Suppressor macrophage (primary cell): ENCODE data around the gene CRYBG2.
A peak's percentile ranks its signal among the peaks of the same experiment; 100 is the strongest.

Source experiments
- DNase-seq, 4 experiments: peaks; one replicate each; pipeline ENCODE4 v3.0.0-alpha.2; 2020 to 2022

The CRYBG2 gene

DNA sequence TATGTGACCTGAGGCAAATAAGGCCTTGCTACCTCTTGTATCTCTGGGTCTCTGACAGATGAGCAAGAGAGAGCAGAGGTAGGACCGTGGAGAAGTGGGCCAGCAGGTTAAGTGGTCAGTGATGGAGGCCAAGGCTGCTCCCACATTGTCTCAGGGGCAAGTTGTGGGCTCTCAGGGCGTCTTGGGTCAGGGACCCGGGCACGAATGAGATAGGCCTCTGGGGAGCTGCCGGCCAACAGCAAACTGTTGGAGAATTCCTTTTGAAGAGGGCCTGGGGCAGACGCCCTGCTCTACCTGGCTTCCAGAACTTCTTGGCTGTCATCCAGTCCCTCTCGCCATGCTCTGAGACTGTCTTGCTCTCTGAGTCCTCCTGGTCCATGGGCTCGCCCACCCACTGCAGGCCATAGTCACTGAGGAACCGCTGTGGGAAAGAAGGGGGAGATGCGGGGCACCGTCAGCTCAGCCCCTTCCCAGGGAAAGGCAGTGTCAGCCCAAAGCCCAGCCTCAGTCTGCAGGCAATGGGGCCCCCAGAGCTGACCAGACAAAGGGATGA is 59.9 kb downstream of the CRYBG2 start:
- DNase-seq, result no peak

DNA sequence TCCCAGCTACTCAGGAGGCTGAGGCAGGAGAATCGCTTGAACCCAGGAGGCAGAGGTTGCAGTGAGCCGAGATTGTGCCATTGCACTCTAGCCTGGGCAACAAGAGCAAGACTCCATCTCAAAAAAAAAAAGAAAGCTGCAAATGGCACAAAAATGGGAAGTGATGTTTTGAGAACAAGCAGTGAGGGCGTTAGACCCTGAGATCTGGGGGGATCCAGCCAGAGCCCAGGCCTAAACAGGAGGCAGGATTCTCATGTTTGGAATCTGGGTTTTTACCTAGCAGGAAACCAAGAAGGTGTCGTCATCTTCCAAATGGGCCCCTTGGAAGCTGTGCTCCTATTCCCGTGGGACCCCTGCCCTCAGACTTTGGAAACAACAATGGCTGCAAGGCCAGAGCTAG is 61.2 kb downstream of the CRYBG2 start:
- peak in 3 of 4 experiments; percentile 29 to 48 (median 39) for DNase-seq

DNA sequence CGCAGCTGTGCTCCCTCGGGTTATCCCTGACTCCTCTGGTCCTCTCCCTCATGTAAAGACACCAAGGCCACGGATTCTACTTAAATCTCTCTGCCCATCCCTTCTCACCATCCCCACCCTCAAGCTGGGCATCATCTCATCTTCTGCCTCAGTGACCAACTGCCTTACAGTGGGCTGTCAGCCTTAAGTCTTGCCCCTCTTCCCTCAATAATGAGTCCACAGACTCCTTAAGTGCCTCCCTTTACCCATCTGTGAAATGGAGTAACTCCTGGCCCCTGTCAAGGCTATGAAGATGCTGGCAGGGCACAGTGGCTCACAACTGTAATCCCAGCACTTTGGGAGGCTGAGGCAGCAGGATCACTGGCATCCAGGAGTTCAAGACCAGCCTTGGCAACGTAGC is 62.0 kb downstream of the CRYBG2 start:
- no peak for DNase-seq

DNA sequence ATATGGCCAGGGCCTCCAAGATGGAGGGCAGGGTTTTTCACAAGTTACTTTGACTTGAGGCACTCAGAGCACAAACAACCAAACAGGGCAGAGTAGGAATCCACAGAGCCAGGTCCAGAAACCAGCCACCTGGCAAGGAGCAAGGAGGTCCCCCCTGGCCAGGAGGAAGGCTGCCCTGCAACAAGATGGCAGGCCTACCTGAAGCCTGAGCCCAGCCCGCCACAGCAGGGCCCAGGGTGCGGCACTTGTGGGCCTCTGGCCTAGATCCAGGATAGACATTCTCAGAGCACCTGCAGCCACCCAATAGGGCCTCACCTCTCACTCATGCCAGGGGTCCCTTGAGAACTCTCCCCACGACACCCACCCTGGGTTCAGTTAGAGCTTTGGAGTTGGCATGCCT is 62.5 kb downstream of the CRYBG2 start:
- DNase-seq, result no peak

DNA sequence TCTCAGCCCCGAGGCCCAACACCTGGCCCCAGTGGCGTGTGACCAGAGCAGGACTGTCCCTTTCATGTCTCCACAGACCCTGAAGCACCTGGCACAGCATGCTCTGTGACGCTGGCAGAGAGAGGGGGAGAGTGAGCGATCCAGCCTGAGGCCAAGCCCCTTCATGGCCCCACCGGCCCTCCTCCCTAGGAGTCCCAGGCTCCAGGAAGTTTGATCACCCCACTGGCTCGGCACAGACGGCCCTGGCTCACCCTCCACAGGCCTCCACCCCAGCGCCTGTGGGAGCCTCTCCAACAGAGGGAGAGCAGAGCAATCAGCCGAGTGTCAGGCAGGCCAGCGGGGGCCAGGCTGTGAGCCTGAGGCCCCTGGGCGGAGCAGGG is 63.1 kb downstream of the CRYBG2 start:
- no peak for DNase-seq

DNA sequence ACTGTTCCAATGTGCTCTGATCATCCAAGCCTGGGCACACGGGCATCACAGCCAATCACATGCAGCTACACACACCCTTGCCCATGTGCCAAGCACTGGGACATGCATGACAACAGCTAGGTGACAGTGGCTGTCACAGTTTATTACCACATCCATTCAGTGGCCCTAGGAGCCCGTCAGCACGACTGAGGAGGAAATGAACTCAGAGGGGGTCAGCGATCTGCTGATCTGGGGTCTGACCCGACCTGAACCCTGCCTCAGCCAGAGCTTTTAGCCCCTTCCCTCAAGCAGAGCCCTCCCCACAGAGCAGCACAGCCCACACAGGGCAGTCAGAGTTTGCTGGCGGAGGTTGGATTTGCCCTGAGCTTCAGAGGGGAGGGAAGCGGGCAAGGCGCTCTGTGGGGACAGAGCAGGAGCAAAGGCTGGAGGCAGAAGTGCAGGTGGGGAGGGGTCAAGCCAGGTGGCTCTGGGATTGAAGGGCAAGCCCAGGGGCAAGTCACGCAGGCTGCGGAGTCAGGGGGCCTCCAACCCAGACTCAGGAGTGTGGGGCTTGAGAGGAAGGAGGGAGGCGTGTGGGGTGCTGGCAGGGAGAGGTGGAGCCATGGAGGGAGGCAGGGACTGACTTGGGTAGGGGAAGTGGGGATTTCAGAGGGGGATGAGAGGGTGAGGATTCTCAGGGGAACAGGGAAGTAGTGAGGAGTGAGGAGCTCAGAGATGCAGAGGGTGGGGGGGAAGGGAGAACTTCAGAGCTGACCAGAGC is 63.6 kb downstream of the CRYBG2 start:
- DNase-seq, result peak; percentile 89 to 97 (median 92)

DNA sequence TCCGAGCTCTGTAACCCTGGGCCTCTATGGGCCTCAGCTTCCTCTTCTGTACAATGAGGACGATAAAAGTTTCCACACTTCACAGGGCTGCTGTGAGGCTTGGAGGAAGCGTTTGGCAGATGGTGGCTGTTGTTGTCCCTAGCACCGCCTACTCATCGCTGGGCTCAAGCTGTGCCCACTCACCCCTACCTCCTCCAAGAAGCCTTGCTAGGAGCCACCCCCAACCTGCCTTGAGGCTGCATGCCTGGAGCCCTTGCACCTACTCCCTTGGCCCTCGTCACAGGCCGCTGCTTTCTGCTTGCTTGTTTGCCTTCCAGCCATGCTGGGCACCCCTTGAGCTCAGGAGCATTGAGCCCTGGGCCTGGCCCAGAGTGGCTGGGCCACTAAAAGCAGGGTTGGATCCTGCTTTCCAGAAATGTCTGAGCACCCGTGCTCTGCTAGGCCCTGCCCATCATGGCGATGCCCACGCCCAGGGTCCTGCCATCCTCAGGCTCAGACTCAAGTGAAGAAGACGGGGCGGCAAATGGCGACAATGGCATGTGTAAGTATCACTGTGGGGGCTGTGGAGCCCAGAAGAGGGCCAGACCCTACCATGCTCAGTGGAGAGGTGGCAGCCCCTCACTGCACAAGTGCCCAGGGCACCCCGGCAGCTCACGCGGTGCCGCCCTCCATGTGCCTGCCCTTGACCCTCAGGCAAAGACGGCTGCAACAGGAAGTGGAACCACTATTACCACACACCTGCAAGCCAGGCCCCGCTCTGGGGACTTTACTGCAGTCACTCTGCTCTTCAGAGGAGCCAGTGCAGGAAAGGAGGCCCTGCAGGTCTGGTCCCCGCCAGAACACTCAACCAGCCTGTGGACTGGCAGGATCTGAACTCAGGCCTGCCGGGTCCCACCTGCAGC is 64.5 kb downstream of the CRYBG2 start:
- peak; percentile 91 to 97 (median 94) for DNase-seq

DNA sequence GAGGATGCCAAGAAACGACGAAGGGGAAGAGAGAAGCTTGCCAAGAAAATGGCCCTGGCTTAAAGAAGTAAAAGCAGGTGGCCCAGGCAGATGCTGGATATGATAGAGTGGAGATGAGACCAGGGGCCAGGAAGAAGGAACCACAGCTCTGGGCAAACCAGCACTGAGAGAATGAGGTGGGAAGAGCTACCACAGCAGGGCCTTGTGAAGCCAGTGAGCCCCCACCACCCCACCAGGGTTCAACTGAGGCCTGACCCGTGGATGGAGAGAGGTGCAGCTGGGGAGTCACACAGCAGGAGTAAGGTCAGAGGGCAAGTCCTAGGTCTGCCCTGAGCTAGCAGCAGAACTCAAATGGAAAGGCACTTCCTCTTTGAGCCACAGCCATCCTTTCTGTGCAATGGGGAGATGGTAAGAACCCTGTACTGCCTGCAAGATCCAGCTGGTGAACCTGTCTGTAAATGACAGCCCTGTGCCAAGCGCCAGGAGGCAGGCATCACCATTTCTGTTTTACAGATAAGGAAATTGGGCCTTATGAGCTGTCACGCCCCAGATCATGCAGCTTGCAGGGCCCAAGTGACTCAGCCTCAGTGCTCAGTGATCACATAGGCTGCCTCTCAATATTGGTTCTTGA is 65.5 kb downstream of the CRYBG2 start:
- DNase-seq, result peak; percentile 80 to 90 (median 86)

DNA sequence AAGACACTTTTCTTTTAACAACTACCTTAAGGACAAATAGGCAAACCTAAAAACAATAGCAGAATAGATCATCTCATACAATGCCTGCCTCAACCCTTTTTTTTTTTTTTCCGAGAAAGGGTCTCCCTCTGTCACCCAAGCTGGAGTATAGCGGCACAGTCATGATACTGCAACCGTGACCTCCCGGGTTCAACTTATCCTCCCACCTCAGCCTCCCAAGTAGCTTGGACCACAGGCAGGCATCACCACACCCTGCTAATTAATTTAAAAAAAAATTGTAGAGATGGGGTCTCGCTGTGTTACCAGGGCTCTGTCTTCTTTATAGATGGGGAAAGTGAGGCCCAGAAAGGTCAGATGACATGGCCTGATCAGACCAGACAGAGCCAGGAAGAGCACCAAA is 66.1 kb downstream of the CRYBG2 start:
- DNase-seq, result no peak

DNA sequence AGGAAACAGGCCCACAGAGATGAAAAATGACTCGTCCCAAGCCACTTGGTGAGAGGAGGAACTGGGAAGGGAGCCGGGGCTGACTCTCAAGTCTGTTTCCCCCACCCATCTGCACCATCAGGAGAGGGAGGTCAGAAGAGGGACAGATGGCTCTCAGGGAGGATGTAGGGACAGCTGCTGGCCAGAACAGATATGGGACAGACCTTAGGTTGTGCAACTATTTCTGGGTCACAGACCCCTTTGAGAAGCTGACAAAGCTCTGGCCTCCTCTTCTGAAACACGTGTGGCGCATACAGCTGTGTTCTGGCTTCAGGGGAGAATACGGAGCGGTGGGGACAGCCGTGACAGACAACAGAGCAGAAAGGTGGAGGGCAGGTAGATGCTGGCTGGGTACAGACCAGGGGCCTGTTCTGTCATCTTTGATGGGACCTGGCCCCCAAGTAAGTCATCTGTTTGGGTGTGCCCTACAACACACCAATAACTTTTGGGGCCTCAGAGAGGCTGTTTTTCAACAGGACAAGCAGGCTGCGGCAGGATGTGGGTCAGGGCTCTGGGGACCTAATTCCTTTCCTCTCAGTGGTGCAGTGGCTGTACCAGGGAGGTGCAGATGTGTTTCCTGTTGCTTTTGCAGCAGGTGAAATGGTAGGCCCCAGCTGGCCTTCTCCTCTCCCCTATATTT is 66.8 kb downstream of the CRYBG2 start:
- peak; percentile 78 to 89 (median 86) for DNase-seq

DNA sequence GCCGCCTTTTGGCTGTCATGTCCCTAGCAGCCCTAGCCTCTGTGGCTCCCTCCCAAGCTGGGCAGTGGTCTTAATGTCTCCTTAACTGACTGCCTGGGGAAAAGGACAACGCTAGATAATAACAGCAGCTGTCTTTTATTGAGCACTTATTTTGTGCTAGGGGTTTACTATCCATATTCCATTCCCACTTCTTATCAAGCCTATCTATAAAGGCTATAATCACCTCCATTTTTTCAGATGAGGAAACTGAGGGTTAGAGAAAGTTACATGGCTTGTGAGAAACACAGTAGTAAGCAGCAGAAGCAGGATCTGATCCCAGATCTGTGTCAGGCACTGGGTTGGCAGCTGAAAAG is 67.9 kb downstream of the CRYBG2 start:
- DNase-seq, result no peak

DNA sequence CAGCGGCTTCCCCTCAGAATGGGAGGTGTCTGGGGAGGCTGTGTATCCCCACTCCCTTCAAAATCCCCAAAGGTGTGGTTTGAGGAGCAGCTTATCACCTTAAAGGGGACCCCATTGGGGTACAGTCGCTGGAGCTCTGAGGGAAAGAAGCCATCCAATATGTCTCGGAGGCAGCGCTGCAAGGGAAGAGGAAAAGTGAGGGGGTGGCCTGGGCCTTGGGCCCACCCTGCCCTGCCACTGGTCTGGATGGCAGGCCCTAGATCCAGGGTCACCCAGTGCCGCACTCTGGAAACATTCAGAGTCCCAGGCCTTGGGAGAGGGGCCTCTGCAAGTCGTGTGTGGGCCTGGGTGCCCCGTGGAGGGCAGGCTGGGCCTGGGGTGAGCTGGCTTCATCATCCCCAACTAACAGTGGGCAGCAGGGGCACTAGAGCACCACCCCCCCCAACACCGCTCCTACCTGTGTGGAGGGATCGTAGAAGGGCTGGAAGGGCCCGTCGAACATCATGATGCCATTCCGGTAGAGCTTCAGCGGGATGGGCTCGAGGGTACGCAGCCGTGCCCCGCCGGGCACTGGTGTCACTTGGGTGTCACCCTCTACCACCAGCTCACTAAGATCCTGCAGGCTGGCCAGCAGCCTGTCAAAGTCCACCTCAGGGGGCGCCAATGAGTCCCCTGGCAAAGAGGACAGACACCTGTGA is 68.4 kb downstream of the CRYBG2 start:
- peak in 3 of 4 experiments; percentile 38 to 68 (median 56) for DNase-seq

DNA sequence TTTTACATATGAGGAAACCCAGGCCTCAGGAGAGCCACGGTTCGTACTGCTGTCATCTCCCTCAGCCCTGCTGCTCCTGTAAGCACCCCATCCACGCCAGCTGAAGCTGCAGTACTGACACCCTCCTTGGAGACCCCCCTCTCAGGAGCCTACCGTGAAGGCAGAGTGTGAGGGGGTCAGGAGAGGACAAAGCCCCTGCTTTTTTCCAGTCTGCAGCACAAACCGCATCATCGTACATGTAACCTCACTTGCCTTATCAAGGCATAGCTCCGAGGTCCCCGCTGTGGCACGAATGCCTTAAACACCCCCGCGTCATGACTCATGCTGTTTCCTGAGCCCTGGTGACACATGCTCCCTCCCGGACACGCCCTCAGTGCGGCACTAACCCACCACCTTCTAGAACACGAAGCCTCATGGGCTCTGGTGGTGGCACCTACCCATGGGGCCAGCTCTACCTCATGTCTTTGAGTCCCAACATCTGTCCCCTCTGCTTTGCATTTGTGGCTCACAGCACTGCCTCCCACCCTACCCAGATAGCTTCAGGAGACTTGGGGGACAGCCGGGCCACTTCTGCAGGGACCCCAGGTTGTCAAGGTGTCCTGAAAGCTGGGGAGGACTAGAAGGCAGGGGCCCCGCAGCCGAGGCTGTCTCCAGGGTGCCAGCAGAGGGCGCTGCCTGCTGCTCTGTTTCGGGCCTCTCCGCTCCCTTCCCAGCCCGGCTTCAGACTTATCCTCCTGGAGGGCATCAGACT is 69.2 kb downstream of the CRYBG2 start:
- DNase-seq, result peak; percentile 92 to 97 (median 94)

DNA sequence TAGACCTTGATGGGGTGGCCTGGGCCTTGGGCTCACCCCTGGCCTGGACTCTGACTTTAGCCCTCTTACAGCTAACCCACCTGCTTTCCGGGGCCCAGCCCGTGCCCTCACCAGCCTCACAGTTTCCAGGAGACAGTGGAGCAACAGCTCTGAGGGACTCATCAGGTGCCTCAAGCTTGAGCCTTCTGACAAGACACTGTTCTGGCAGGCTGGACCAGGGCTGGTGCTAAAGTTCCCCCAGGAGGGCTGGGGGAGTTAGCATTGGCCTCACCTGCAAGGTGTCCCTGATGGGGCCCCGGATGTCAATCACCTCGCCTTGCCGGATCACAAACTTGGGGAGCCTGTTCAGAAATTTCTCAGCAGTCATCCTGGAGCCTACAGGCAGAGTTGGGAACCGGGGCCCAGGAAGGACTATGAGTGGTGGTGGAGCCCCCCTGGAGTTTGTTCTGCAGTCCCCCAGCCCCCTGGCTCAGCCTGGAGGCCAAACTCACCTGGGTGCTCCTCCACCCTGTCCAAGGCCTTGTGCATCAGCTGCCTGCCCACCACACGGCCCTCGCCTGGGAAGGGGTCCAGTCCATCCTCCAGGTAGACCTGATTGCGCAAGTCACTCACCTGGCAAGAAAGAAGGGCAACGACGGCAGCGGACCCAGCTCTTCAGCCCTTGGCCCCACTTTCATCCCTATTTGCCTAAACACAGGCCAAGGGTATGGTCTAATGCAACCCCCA is 69.9 kb downstream of the CRYBG2 start:
- DNase-seq, result peak in 1 of 4 experiments; percentile 34

DNA sequence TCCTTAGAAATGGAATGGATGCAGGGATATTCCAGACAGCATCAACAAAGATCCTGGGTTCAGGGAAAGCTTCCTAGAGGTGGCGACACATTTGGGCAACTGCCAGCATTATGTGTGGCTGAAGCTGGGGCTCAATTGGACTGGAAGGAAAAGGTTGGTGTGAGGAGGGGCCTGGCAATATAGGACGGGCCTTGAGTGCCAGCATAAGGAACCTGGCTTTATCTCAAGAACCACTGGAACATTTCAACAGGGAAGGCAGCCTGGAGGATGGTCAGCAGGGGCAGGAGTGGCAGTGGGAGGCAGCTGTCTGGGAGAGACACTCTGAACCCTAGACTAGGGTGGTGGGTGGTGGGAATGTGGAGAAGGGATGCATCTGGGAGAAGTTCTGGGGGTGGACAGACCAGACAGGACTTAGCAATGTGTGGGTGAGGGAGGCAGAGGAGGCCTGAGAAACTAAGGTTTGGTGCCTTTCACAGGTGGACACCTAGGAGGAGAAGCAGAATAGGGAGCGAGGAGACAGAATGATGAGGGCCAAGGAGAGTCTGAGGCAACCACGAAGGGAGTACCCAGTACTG is 70.6 kb downstream of the CRYBG2 start:
- peak in 3 of 4 experiments; percentile 44 to 58 (median 48) for DNase-seq

DNA sequence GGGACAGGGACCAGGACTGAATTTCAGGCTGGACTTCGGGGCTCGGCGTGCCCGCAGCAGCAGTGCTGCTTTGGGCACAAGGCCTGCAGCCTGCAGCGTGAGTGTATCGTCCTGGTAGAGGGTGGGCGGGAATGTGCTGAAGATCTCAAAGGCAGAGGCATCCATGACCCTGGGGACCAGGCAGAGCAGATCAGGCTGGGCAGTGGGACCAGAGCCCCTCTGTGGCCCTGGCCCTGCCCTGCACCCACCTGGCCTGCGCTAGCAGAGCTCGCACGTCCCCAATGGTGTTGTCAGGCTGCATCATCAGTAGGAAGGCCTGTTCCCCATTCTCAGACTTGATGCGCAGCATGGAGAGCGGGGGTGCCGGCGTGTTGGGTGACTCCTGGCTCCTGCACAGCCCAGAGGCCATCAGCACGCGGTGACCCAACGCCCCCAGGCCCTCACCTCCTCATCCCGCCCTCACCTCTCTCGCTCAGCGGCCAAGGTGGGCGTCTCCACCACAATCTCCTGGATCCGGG is 71.5 kb downstream of the CRYBG2 start:
- DNase-seq, result peak in 3 of 4 experiments; percentile 41 to 57 (median 47)

DNA sequence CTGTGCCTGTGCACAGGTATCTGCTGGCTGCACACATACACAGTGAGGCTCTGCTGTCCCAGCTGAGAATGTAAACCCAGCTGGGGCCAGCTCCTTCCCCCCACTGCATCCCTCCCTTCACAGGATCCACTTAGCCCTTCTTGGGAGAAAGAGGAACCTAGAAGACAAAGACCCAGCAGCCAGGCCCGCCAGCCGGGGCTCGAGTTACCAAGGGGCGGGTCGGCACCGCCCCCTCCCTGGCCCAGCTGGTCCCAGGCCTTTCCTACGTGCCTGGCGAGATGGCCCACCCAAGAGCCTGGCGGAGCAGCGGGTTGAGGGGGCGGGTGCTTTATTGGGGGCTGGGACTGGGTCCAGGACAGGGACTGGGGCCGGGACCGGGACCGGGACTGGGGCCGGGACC is 72.0 kb downstream of the CRYBG2 start:
- DNase-seq, result peak; percentile 53 to 83 (median 70)

DNA sequence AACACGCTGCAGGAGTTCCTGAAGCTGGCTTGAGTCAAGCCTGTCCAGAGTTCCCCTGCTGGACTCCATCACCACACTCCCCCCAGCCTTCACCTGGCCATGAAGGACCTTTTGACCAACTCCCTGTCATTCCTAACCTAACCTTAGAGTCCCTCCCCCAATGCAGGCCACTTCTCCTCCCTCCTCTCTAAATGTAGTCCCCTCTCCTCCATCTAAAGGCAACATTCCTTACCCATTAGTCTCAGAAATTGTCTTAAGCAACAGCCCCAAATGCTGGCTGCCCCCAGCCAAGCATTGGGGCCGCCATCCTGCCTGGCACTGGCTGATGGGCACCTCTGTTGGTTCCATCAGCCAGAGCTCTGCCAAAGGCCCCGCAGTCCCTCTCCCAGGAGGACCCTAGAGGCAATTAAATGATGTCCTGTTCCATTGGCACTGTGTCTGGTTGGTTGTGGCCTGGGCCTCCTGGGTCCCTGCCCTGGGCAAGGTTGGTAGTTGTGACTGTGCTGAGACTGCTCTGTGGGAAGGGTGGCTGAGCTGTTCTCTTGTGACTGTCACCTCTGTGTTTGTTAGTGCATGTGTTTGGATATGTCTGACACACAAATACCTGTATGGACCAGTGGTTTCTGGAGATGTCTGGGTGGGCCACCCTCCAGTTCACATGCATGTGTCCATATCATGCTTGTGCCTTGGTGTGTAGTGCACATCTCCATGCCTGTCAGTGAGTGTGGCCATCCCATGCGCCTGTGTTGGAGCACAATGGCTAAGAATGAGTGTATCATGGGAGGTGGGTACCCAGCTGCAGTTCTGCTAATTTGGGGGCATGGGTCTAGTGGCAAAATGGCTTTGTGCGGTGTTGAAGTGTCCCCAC is 72.6 kb downstream of the CRYBG2 start:
- DNase-seq, result peak in 1 of 4 experiments; percentile 26
